KOPT-K1 (cell line): ENCODE results near the gene KIR3DL2.
"Not testable (repeated sequence)": the region's sequence is repeated elsewhere in the genome, so short reads cannot be mapped to it uniquely, and the experiment has no call there.

Experiments used
- H3K27ac ChIP-seq: fragments of 200-600 bp; sonication (generic); 2 replicates; pipeline ENCODE4 v1.5.1; 2016; ENCODE audit warnings: antibody characterized with exemption, mild to moderate bottlenecking, low read depth, low read length; ENCODE audit not compliant: poor library complexity, severe bottlenecking
- H3K36me3 ChIP-seq: fragments of 200-600 bp; sonication (generic); 2 replicates; pipeline ENCODE4 v1.5.1; 2017; ENCODE audit warnings: antibody characterized with exemption, mild to moderate bottlenecking, low read length, moderate library complexity; ENCODE audit not compliant: insufficient read depth
- H3K9me3 ChIP-seq: fragments of 200-600 bp; sonication (generic); 2 replicates; pipeline ENCODE4 v1.5.1; 2017; ENCODE audit warnings: antibody characterized with exemption, low read length, mild to moderate bottlenecking; ENCODE audit not compliant: insufficient read depth, poor library complexity, severe bottlenecking

The KIR3DL2 gene

GRCh38 chr19:54894106-54894505 lies 43.9 kb downstream of the KIR3DL2 start:
- H3K27ac ChIP-seq, H3K36me3 ChIP-seq, H3K9me3 ChIP-seq: not testable (repeated sequence)

GRCh38 chr19:54896036-54896435 lies 45.8 kb downstream of the KIR3DL2 start:
- Histone ChIP-seq H3K9me3 (no peaks in the 10 kb centered on the region), H3K36me3 (no peaks in the 10 kb centered on the region)

GRCh38 chr19:54898685-54899084 lies 48.4 kb downstream of the KIR3DL2 start:
- H3K9me3 ChIP-seq, H3K36me3 ChIP-seq, H3K27ac ChIP-seq: not testable (repeated sequence)

More at GRCh38 chr19:54896036-54896435, 45.8 kb downstream of the KIR3DL2 start:
- H3K27ac ChIP-seq, result no peak overlapping the region

GRCh38 chr19:54899646-54900045 lies 49.4 kb downstream of the KIR3DL2 start:
- H3K27ac ChIP-seq, H3K36me3 ChIP-seq, H3K9me3 ChIP-seq: not testable (repeated sequence)

- not testable (repeated sequence) for H3K9me3 ChIP-seq, H3K36me3 ChIP-seq, H3K27ac ChIP-seq
These were observed 50.9 kb downstream of the KIR3DL2 start for GRCh38 chr19:54901153-54901552.

GRCh38 chr19:54902061-54902460 lies 51.8 kb downstream of the KIR3DL2 start:
- no peaks in the 10 kb centered on the region for H3K36me3 ChIP-seq
- H3K27ac ChIP-seq, result no peak overlapping the region
- H3K9me3 ChIP-seq, result no peaks in the 10 kb centered on the region

- H3K36me3 ChIP-seq, result no peaks in the 10 kb centered on the region
- no peaks in the 10 kb centered on the region for H3K9me3 ChIP-seq
- H3K27ac ChIP-seq, result no peak overlapping the region
These were observed 53.1 kb downstream of the KIR3DL2 start for GRCh38 chr19:54903303-54903702.

- H3K27ac ChIP-seq, H3K9me3 ChIP-seq, H3K36me3 ChIP-seq: not testable (repeated sequence)
These were observed 54.0 kb downstream of the KIR3DL2 start for GRCh38 chr19:54904261-54904660.

GRCh38 chr19:54905421-54905802 lies 55.2 kb downstream of the KIR3DL2 start:
- Histone ChIP-seq H3K27ac (no peak overlapping the region), H3K9me3 (no peaks in the 10 kb centered on the region), H3K36me3 (no peaks in the 10 kb centered on the region)

GRCh38 chr19:54905803-54906511 lies 55.7 kb downstream of the KIR3DL2 start, which contains the start of gene NCR1:
Gene NCR1 (plus strand): TSS chr19:54906148. CDS start chr19:54906188, 40 bp downstream.
- no peaks in the 10 kb centered on the region for H3K9me3 ChIP-seq

GRCh38 chr19:54906819-54907218 lies 56.6 kb downstream of the KIR3DL2 start:
- no peaks in the 10 kb centered on the region for H3K36me3 ChIP-seq
- H3K27ac ChIP-seq, result no peak overlapping the region
- no peaks in the 10 kb centered on the region for H3K9me3 ChIP-seq

More at GRCh38 chr19:54905803-54906511, 55.7 kb downstream of the KIR3DL2 start, which contains the start of gene NCR1:
- Histone ChIP-seq H3K27ac (no peak within 1 kb of the TSS), H3K36me3 (no peaks in the 10 kb centered on the region)

GRCh38 chr19:54907899-54908298 lies 57.7 kb downstream of the KIR3DL2 start:
- H3K36me3 ChIP-seq, H3K27ac ChIP-seq, H3K9me3 ChIP-seq: not testable (repeated sequence)
